DMS153 treated with DMSO at 0.1 percent for 48 hours (cell line): ENCODE measurements around the gene SFN.

Experiments
- DNase-seq: peaks from one replicate; lab custom pipeline; 2025; ENCODE audit not compliant: unreplicated experiment; lab: John Stamatoyannopoulos, UW

The SFN gene

GRCh38 chr1:26911399-26912146 is 48.6 kb downstream of the SFN start:
- DNase-seq: no peak

DNA sequence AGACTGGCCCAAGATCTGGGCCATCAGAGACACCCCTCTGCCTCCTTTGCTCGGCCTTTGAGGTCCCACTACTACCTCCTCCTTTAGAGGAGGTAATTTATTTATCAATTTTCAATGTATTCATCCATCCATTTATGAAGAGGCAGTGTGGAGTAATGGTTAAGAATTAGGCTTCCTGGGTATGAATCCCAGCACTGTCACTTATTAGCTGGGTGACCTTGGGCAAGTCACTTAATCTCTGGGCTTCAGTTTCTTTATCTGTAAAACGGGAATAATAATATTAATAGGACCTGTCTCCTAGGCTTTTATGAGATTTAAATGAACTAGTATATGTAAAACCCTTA is 49.2 kb downstream of the SFN start:
- no peak for DNase-seq

GRCh38 chr1:26913389-26913753 is 50.4 kb downstream of the SFN start:
- no peak for DNase-seq
